Endodermal cell (in vitro differentiated cells): ENCODE measurements around the gene PTPRN2. TPM values are rescaled to one million over a fixed set of nuclear protein-coding genes. Genes with fewer than 3 reads are reported as not detected.

Source experiments
- DNase-seq: peaks from one replicate; pipeline ENCODE4 v3.0.0-alpha.2; 2017
- H3K27ac ChIP-seq: 2 replicates; pipeline ENCODE4 v1.5.1; 2013; ENCODE audit warnings: mild to moderate bottlenecking, low read depth, low read length, moderate library complexity
- H3K27me3 ChIP-seq: 2 replicates; pipeline ENCODE4 v1.6.1; 2013; ENCODE audit warnings: mild to moderate bottlenecking, low read length, moderate library complexity; ENCODE audit not compliant: insufficient read depth, control insufficient read depth, poor library complexity, severe bottlenecking
- H3K36me3 ChIP-seq: 2 replicates; pipeline ENCODE4 v1.7.0; 2013; ENCODE audit warnings: mild to moderate bottlenecking, low read length, moderate library complexity; ENCODE audit not compliant: control insufficient read depth, insufficient read depth
- H3K4me1 ChIP-seq: one replicate; pipeline ENCODE4 v1.7.0; 2013; ENCODE audit warnings: low read length; ENCODE audit not compliant: control insufficient read depth, insufficient read depth
- H3K4me3 ChIP-seq: 2 replicates; pipeline ENCODE4 v1.5.1; 2013; ENCODE audit warnings: mild to moderate bottlenecking, low read length, moderate library complexity
- H3K9ac ChIP-seq: 2 replicates; pipeline ENCODE4 v1.6.1; 2013; ENCODE audit warnings: mild to moderate bottlenecking, low read length, moderate library complexity; ENCODE audit not compliant: poor library complexity, severe bottlenecking; ENCODE audit errors: extremely low read depth
- H3K9me3 ChIP-seq: 2 replicates; pipeline ENCODE4 v1.6.1; 2013; ENCODE audit warnings: mild to moderate bottlenecking, low read length, moderate library complexity; ENCODE audit not compliant: control insufficient read depth
- H3K27ac Mint-ChIP-seq: 2 replicates; pipeline ENCODE4 v1.8.0; 2020; ENCODE audit warnings: mixed read lengths
- H3K27me3 Mint-ChIP-seq: 2 replicates; pipeline ENCODE4 v1.8.0; 2021; ENCODE audit warnings: mild to moderate bottlenecking, mixed read lengths; ENCODE audit not compliant: insufficient read depth
- H3K36me3 Mint-ChIP-seq: 2 replicates; pipeline ENCODE4 v1.8.0; 2020; ENCODE audit warnings: low read depth, mixed read lengths
- H3K4me1 Mint-ChIP-seq: 2 replicates; pipeline ENCODE4 v1.8.0; 2020; ENCODE audit warnings: mixed read lengths
- H3K4me3 Mint-ChIP-seq: 2 replicates; pipeline ENCODE4 v1.8.0; 2020; ENCODE audit warnings: mild to moderate bottlenecking, moderate library complexity, mixed read lengths
- H3K9me3 Mint-ChIP-seq: 2 replicates; pipeline ENCODE4 v1.8.0; 2020; ENCODE audit warnings: mild to moderate bottlenecking, mixed read lengths
- CTCF ChIP-seq: fragments of 200-600 bp; sonication (generic); conservative IDR thresholded peaks from 2 replicates; pipeline ENCODE4 v1.5.0; 2021; ENCODE audit warnings: antibody characterized with exemption, mild to moderate bottlenecking
- WGBS, 2 experiments: methylation state at CpG; one replicate each; pipeline versions ENCODE4 v1.1.5 to v1.1.7; 2013; ENCODE audit warnings: missing lambda C conversion rate in 2 of 2, mixed read lengths in 1 of 2; ENCODE audit not compliant: insufficient coverage in 1 of 2, insufficient read length in 1 of 2; 5-methylcytosine and 5-hydroxymethylcytosine counted together
- total RNA-seq, 2 donors: library from RNA; stranded (reverse); fragmentation: NEBNext Ultra II Directional in 1 of 2; extraction: Animal tissue kit (Norgen Biotek cat#: 25700) in 1 of 2; gene quantifications; 2 replicates in 1 of 2; 3 replicates in 1 of 2; pipeline ENCODE4 v1.2.1, GENCODE V29; 2021

The PTPRN2 gene
- total RNA-seq, 2 donors from 2014 or later = 0.69 to 1.2 TPM

GRCh38 chr7:157586426-157586955 is 1001.1 kb downstream of the PTPRN2 start:
- no peak for DNase-seq
- Mint-ChIP-seq H3K36me3 (no peaks in the 10 kb centered on the region), H3K9me3 (no peaks in the 10 kb centered on the region), H3K27me3 (peaks cover 58% of the 10 kb centered on the region), H3K4me1 (peaks cover 4% of the 10 kb centered on the region), H3K27ac (no peak overlapping the region), H3K4me3 (no peak overlapping the region)
- 66 to 77% methylated on average over 4 to 15 of the region's 15 CpGs for WGBS, 2 experiments
- H3K9ac ChIP-seq = no peak overlapping the region
- H3K9me3 ChIP-seq = peaks cover 70% of the 10 kb centered on the region
- H3K27ac ChIP-seq = no peak overlapping the region
- H3K27me3 ChIP-seq = no peaks in the 10 kb centered on the region
- no peak for TF ChIP-seq CTCF
- no peaks in the 10 kb centered on the region for H3K4me1 ChIP-seq
- H3K4me3 ChIP-seq = no peak overlapping the region
- no peaks in the 10 kb centered on the region for H3K36me3 ChIP-seq

GRCh38 chr7:157585113-157585861 is 1002.3 kb downstream of the PTPRN2 start:
- Histone ChIP-seq H3K4me3 (no peak overlapping the region), H3K36me3 (no peaks in the 10 kb centered on the region), H3K4me1 (no peaks in the 10 kb centered on the region), H3K27ac (no peak overlapping the region), H3K9ac (no peak overlapping the region), H3K27me3 (no peaks in the 10 kb centered on the region), H3K9me3 (peaks cover 65% of the 10 kb centered on the region)
- Mint-ChIP-seq H3K9me3 (no peaks in the 10 kb centered on the region), H3K4me1 (peaks cover 4% of the 10 kb centered on the region), H3K36me3 (no peaks in the 10 kb centered on the region), H3K4me3 (no peak overlapping the region), H3K27me3 (peaks cover 49% of the 10 kb centered on the region), H3K27ac (peak overlapping the region; percentile 49)
- no peak for DNase-seq
- 76 to 81% methylated on average over 17 to 21 of the region's 21 CpGs for WGBS, 2 experiments
- no peak for TF ChIP-seq CTCF

- Histone ChIP-seq H3K27ac (no peak overlapping the region), H3K4me1 (no peaks in the 10 kb centered on the region), H3K9me3 (peaks cover 62% of the 10 kb centered on the region), H3K27me3 (no peaks in the 10 kb centered on the region), H3K4me3 (no peak overlapping the region), H3K36me3 (no peaks in the 10 kb centered on the region), H3K9ac (no peak overlapping the region)
- DNase-seq = no peak
- Mint-ChIP-seq H3K4me1 (peaks cover 4% of the 10 kb centered on the region), H3K4me3 (no peak overlapping the region), H3K36me3 (no peaks in the 10 kb centered on the region), H3K27me3 (peaks cover 42% of the 10 kb centered on the region), H3K27ac (no peak overlapping the region), H3K9me3 (no peaks in the 10 kb centered on the region)
- WGBS, 2 experiments = 79 to 84% methylated on average over 9 of the region's 9 CpGs
- TF ChIP-seq CTCF = no peak
These were observed 1003.2 kb downstream of the PTPRN2 start for GRCh38 chr7:157584420-157584819.
